D721Med (cell line): ENCODE results near the gene XYLB.

ENCODE experiments used
- DNase-seq: peaks from one replicate; pipeline ENCODE4 v3.0.0; 2011; ENCODE audit warnings: low spot score; ENCODE audit not compliant: insufficient read length
- FAIRE-seq: peaks from 2 replicates; lab custom pipeline; 2011; peaks lifted over from hg19 to GRCh38; lab: Jason Lieb, UNC
- TF ChIP-seq, protein P1 (sequence below): IDR thresholded peaks from 2 replicates; pipeline ENCODE4 v1.5.1; 2012; ENCODE audit warnings: mild to moderate bottlenecking, control low read depth; ENCODE audit not compliant: insufficient read depth; ENCODE audit errors: missing control alignments

The XYLB gene

DNA sequence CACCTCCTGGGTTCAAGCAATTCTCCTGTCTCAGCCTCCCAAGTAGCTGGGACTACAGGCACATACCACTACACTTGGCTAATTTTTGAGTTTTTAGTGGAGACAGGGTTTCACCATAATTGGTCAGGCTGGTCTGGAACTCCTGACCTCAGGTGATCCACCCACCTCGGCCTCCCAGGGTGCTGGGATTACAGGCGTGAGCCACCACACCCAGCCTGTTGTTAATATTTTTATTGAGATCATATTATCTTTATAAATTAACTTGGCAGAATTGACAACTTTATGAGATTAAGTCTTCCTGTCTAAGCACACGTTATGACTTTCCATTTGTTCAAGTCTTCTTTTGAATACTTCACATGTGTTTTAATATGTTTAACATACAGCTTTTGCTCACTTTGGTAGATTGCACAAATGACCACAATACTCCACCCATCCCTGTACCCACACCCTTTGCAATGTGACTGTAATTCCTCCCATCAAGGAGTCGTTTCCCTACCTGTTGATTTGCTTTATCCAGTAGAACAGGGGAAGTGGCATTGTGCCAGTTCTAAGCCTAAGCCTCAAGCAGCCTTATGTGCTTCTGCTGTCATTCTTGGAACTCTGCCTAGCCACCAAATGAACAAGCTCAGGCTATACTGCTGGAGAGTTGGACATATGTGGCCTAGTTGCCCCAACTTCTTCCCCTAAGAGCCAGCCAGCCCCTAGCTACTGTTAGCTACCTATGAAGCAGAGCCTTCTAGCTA, 8.2 kb downstream of the XYLB start:
- DNase-seq (no peak), FAIRE-seq (no peak)
- TF ChIP-seq, protein P1, sequence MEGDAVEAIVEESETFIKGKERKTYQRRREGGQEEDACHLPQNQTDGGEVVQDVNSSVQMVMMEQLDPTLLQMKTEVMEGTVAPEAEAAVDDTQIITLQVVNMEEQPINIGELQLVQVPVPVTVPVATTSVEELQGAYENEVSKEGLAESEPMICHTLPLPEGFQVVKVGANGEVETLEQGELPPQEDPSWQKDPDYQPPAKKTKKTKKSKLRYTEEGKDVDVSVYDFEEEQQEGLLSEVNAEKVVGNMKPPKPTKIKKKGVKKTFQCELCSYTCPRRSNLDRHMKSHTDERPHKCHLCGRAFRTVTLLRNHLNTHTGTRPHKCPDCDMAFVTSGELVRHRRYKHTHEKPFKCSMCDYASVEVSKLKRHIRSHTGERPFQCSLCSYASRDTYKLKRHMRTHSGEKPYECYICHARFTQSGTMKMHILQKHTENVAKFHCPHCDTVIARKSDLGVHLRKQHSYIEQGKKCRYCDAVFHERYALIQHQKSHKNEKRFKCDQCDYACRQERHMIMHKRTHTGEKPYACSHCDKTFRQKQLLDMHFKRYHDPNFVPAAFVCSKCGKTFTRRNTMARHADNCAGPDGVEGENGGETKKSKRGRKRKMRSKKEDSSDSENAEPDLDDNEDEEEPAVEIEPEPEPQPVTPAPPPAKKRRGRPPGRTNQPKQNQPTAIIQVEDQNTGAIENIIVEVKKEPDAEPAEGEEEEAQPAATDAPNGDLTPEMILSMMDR: no peak

DNA sequence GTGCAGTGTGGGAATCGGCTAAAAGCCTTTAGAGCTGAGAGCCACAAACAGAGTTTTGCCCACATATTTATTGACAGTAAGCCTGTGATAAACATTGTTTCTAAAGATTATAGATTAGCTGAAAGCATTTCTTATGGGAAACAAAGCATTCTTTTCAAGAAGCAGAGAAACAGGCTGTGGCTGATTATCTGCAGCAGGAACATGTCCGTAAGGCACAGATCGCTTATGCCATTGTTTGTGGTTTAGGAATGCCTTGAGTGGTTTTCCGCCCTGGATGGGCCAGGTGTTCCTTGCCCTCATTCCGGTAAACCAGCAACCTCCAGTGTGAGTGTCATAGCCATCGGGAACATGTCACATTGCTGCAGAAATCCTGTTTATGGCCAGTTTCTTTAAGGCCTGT, 12.5 kb downstream of the XYLB start:
- DNase-seq (no peak), FAIRE-seq (no peak)
- TF ChIP-seq, protein P1: no peak

DNA sequence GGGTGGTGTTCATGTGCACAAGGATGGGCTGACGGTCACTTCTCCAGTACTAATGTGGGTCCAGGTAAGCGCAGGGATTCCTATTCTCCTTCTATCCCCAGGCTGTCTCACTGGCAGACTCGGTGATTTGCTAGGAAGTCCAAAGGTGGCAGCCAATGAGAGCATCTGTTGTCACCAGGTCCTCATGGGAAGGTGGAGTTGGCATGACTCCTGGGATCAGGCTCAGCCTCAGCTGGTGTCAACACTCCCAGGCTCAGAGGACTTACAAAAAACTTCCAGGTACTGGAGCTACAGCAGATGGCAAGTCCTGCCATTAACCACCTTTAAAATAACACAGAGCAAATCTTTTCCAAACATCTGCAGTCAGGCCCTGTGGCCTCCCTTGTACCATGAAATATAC, 13.8 kb downstream of the XYLB start:
- FAIRE-seq (no peak), DNase-seq (no peak)
- TF ChIP-seq, protein P1: no peak

DNA sequence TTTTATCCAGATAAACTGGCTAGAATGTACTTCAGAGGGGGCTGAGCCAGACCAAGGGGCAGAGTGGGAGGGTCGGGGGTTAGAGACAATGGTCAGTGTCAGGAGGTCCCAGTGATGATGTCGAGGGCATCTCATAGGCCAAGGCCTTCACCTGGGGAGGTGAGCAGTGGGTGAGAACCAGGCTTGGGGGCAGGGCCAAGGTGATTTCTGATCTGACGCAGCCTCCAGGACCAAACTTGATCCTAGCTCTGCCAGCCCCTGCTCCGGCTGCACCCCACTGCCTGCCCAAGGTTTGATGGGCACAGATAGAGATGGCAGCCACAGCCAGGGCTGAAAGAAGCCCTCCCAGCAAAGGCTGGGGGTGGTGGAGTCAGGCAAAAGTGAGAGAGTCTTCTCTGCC, 14.9 kb downstream of the XYLB start:
- TF ChIP-seq, protein P1: no peak
- FAIRE-seq: no peak

DNA sequence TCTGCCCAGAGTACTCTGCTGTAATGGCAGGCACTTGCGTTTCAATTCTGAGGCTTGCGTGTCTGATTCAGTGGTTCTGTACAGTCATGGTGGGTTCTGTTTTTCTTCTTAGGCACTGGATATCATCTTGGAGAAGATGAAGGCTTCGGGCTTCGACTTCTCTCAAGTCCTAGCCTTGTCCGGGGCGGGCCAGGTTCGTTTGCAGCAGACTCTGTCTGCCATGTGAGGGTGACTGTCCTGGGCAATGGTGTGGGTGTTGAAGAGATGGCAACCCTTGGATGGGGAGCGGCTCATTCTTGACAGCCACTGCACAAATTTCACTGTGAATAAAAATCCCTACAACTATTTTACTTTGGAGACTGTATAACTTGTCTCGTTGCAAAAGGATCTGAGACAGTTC, 16.2 kb downstream of the XYLB start:
- no peak for DNase-seq
- TF ChIP-seq, protein P1: no peak
- no peak for FAIRE-seq

More for the DNA sequence above, 14.9 kb downstream of the XYLB start:
- DNase-seq: no peak

DNA sequence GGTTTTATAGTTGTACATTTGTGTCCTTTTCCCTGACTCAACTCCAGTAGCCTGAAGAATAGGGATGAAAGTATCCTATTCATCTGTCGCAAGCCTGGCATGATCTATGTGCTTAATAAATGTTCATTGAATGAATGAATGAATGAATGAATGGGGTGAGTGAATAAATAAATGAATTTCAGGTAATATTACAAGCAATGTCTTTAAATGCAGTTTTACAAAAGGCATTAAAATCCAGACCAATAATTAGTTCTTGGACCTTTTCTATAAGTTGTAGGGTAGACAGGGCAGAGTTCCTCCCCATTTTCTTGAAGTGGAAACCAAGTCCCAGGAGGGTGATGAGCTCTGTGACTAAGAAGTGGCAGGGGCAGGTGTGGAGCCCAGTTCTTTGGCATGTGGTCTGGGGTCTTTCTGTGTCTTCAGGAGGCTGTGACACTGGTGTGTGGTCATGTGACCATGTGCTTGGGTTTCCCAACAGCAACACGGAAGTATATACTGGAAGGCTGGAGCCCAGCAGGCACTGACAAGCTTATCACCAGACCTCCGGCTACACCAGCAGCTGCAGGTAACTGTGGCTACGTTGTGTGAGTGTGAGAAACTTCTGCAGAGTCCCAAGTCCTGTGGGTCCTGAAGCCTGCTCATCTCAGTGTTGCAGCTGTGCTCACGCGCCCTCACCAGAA, 18.3 kb downstream of the XYLB start:
- no peak for FAIRE-seq
- TF ChIP-seq, protein P1: no peak

DNA sequence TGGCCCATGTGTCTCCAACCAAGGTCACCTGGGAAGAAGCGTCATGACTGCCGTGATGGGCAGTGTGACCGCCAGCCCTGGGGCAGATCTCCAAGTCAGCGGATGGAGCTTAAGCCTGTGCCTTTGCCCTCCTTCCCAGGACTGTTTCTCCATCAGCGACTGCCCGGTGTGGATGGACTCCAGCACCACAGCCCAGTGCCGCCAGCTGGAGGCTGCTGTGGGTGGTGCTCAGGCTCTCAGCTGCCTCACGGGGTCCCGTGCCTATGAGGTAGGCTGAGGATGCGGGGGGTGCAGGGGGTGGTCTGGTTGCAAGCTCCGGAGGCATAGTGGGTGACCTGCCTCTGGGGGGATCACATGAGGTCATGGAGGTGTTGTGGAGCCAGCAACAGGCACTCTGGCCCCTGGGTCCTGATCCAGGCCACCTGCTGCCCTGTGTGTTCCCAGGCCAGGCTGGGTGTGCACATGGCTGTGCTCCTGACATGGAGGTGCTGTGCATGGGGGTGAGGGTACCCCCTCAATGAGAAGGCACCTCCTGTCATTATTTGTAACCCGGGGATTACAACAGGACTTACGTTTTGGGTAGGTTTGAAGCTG, 19.0 kb downstream of the XYLB start:
- FAIRE-seq (no peak), DNase-seq (no peak)
- TF ChIP-seq, protein P1: no peak

More for the DNA sequence above, 18.3 kb downstream of the XYLB start:
- DNase-seq: no peak
